ENCODE results near the gene SLC17A7.

DNA sequence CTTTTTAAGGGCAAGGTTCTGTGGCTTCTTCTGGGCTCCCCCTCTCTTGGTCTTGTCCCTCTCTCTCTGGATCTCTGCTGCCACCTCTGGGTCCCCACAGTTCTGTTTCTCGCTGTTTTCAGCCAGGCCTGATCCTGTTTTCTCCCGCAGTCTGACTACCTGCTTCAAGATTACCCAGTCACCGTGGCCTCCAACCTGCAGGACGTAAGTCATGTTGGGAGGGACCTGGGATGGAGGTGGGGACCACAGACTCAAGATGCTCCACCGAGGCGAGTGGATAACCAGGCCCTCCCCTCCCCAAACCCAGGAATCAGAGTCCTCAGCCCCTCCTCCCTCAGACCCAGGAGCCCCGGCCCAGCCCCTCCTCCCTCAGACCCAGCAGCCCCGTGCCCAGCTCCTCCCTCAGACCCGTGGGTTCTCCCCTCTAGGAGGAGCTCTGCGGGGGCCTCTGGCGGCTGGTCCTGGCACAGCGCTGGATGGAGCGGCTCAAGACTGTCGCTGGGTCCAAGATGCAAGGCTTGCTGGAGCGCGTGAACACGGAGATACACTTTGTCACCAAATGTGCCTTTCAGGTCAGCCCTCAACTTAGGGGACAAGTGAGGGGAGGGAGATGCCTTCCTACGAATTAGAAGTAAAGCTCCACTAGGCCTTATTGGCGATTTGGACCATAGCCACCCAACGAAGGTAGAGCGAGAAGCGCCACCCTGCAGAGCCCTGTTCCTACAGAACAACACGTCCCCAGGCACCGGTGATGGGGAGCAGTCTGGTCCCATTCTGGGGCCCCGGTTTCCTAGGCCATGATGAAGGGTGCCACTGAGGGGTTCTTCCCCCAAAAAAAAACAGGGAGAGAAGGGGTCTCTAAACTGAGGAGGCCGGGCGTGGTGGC, 34.9 kb upstream of the SLC17A7 start:
- TF ChIP-seq CTCF (conservative IDR thresholded peaks at IDR 0.05), result no peak; the same call in 1 of the 2 replicates
- TF ChIP-seq ZFX (IDR thresholded peaks at IDR 0.05), result no peak

Measured in C4-2B (cell line).